GM12874 (cell line): Measurements from ENCODE around the gene CCNT2.

Source experiments
- CTCF ChIP-seq: IDR thresholded peaks from 2 replicates; pipeline ENCODE4 v1.5.1; 2011; ENCODE audit warnings: low read depth, mild to moderate bottlenecking, control low read depth, low read length, moderate library complexity; ENCODE audit not compliant: insufficient read depth

Gene CCNT2

DNA sequence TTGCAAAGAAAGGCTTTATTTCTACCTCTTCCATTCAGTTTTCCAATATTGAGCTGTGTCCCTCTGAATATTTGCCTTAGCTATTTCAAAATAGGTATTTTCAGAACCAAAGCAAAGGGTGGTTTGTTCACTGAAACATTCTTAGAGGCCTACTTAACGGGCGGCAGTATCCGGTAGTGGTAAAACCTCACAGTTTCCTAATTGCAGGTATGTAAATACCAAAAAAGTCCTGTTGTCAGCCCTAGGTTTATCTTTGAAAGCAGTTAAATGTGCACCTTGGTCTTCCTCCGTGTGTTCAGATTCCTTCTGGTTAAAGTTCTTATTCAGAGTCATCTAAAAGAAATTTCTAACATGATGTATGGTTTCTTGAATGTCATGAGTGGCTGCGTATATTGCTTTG, 38.9 kb downstream of the CCNT2 start:
- TF ChIP-seq CTCF, result no peak

DNA sequence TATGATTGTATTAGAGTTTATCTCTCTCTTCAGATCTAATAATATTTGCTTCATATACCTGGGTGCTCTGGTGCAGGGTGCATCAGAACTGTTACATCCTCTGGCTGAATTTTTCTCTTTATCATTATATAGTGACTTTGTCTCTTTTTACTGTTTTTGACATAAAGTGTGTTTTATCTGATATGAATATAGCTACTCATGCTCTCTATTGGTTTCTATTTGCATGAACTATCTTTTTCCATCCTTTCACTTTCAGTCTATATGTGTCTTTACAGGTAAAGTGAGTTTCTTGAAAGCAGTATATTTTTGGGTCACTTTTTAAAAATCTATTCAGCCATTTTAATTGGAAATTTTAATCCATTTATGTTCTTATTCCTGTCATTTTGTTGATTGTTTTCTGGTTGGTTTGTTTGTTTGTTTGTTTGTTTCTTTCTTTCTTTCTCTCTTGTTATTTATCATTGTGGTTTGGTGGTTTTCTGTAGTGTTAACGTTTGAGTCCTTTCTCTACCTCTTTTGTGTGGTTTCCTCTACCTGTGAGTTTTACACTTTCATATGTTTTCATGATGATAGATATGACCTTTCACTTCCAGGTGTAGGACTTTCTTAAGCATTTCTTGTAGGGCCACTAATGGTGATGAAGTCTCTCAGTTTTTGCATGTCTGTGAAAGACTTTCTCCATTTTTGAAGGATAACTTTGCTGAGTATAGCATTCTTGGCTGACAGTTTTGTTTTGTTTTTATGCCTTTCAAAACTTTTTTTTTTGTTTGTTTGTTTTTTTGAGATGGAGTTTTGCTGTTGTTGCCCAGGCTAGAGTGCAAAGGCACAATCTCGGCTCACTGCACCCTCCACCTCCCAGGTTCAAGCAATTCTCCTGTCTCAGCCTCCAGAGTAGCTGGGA, 54.9 kb downstream of the CCNT2 start:
- no peak for TF ChIP-seq CTCF

GRCh38 chr2:134975281-134976009, 56.8 kb downstream of the CCNT2 start:
- no peak for TF ChIP-seq CTCF

- TF ChIP-seq CTCF, result no peak
These were observed 57.6 kb downstream of the CCNT2 start for GRCh38 chr2:134976074-134976702.

DNA sequence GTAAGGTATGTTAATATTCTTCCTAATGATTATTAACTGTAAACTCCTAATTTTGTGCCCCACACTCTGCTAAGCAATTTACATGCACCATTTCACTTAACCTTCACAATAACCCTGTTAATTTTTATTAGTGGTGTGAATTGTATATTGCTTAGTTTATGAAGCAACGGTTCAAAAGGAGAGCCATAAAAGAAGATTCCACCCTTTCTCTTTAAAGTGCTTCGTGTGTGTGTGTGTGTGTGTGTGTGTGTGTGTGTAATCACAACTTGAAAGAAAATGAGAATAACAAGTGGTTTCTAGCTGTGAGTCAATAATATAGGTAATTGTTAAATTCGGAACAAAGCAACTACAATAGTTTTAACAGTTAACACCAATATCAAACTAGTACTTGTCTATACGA, 60.6 kb downstream of the CCNT2 start:
- no peak for TF ChIP-seq CTCF

GRCh38 chr2:134980639-134981038, 62.0 kb downstream of the CCNT2 start:
- no peak for TF ChIP-seq CTCF

GRCh38 chr2:134982603-134983002, 64.0 kb downstream of the CCNT2 start:
- TF ChIP-seq CTCF, result no peak
